ENCODE measurements around the gene MLXIP.

DNA sequence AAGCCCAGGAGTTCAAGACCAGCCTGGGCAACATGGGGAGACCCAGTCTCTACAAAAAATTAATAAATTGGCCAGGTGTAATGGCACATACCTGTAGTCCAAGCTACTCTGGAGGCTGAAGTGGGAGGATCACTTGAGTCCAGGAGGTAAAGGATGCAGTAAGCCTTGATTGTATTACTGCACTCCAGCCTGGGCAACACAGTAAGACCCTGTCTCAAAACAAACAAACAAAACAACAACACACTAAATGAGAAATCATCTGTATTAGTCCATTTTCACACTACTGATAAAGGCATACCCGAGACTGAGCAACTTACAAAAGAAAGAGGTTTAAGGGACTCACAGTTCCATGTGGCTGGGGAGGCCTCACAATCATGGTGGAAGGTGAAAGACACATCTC lies 4.7 kb upstream of the MLXIP start:
- TF ChIP-seq, protein P1, sequence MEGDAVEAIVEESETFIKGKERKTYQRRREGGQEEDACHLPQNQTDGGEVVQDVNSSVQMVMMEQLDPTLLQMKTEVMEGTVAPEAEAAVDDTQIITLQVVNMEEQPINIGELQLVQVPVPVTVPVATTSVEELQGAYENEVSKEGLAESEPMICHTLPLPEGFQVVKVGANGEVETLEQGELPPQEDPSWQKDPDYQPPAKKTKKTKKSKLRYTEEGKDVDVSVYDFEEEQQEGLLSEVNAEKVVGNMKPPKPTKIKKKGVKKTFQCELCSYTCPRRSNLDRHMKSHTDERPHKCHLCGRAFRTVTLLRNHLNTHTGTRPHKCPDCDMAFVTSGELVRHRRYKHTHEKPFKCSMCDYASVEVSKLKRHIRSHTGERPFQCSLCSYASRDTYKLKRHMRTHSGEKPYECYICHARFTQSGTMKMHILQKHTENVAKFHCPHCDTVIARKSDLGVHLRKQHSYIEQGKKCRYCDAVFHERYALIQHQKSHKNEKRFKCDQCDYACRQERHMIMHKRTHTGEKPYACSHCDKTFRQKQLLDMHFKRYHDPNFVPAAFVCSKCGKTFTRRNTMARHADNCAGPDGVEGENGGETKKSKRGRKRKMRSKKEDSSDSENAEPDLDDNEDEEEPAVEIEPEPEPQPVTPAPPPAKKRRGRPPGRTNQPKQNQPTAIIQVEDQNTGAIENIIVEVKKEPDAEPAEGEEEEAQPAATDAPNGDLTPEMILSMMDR (conservative IDR thresholded peaks at IDR 0.05; ENCODE audit: low read depth, low read length): no peak
- no peak for TF ChIP-seq EZH2 (IDR thresholded peaks at IDR 0.05; ENCODE audit: low read length, unreplicated experiment)

Data from PC-3 (cell line).